ENCODE results near the gene SYT2. TPM values are rescaled to one million over a fixed set of nuclear protein-coding genes. Genes with fewer than 3 reads are reported as not detected.

Gene SYT2
- total and polyA plus RNA-seq, 2 of the 13 experiments (the other 11 are each of a cell fraction or from before 2014, with no cell fraction given): not detected

GRCh38 chr1:202659541-202659940 is 50.7 kb downstream of the SYT2 start (continued):
- TF ChIP-seq ZNF616 (CRISPR knock-in tag; IDR thresholded peaks at IDR 0.05; ENCODE audit: low read depth): no peak
- TF ChIP-seq ZC3H13 (CRISPR knock-in tag; IDR thresholded peaks at IDR 0.05): no peak
- TF ChIP-seq RORA (CRISPR knock-in tag; IDR thresholded peaks at IDR 0.05): no peak
- no peak for TF ChIP-seq ATF7-NPFF (CRISPR knock-in tag; IDR thresholded peaks at IDR 0.05; ENCODE audit: low read depth)

- H3K4me3 ChIP-seq (replicated peaks in 1 of 3; ENCODE audit: insufficient read depth in 1 of 3, low read depth in 2 of 3, low read length in 3 of 3): no peak overlapping the region
- ATAC-seq (no peak), DNase-seq (ENCODE audit: low spot score) (no peak), FAIRE-seq (no peak)
- no peaks in the 10 kb centered on the region for H3K79me2 ChIP-seq (ENCODE audit: insufficient read depth, low read length)
- peaks cover 2 to 21% of the 10 kb centered on the region in 2 experiments; a peak in 3 of 5 replicates for H3K27me3 ChIP-seq (ENCODE audit: control insufficient read depth in 1 of 2, insufficient read depth in 2 of 2, low read length in 2 of 2)
- H3K9me3 ChIP-seq (ENCODE audit: low read length): no peaks in the 10 kb centered on the region
- in situ Hi-C loops (cut with HindIII; ENCODE audit: extremely low pct_ligation_motif_present, low pct_unique_long_range_greater_than_20kb): no loop called here
- intact Hi-C loops (cut with micrococcal nuclease; ENCODE audit: unreplicated experiment): no loop called here
- BruUV-seq (replicated peaks): no TSS peak
- H3K9ac ChIP-seq (ENCODE audit: insufficient read depth, low read depth, low read length): no peak overlapping the region
- no peaks in the 10 kb centered on the region for H3K36me3 ChIP-seq (replicated peaks in 1 of 2; ENCODE audit: control insufficient read depth in 1 of 2, insufficient read depth in 2 of 2, low read length in 2 of 2)
- ChIA-PET POLR2A (no interaction called here), CTCF (ENCODE audit: low intra/inter-chr PET ratio, low total read pairs) (no interaction called here)
- H4K20me1 ChIP-seq (ENCODE audit: insufficient read depth, low read length): 0 out of 2 replicates have a peak, but pooled peaks cover 3% of the 10 kb centered on the region
- no peak overlapping the region for H3K27ac ChIP-seq (ENCODE audit: extremely low read length, insufficient read depth, low read length)
- WGBS (ENCODE audit: low lambda C conversion rate): 0% methylated on average over 1 of the region's 2 CpGs
- no peak overlapping the region for H2AFZ ChIP-seq (ENCODE audit: low read length)
- no peak overlapping the region for H3K4me2 ChIP-seq (ENCODE audit: low read depth, low read length)
- H3K4me1 ChIP-seq (ENCODE audit: insufficient read depth, low read length): no peaks in the 10 kb centered on the region
- TF ChIP-seq PLRG1 (conservative IDR thresholded peaks at IDR 0.05): no peak
- no peak for TF ChIP-seq IRF9 (CRISPR knock-in tag; IDR thresholded peaks at IDR 0.05; ENCODE audit: borderline replicate concordance)
- TF ChIP-seq SIN3A (IDR thresholded peaks at IDR 0.05; ENCODE audit: borderline replicate concordance, low read depth, low read length): no peak
- TF ChIP-seq ZUFSP (CRISPR knock-in tag; IDR thresholded peaks at IDR 0.05; ENCODE audit: borderline replicate concordance): no peak
- no peak for TF ChIP-seq GABPB1 (CRISPR knock-in tag; IDR thresholded peaks at IDR 0.05)
- TF ChIP-seq ARID2 (CRISPR knock-in tag; IDR thresholded peaks at IDR 0.05; ENCODE audit: borderline replicate concordance): no peak
- TF ChIP-seq, protein P1, sequence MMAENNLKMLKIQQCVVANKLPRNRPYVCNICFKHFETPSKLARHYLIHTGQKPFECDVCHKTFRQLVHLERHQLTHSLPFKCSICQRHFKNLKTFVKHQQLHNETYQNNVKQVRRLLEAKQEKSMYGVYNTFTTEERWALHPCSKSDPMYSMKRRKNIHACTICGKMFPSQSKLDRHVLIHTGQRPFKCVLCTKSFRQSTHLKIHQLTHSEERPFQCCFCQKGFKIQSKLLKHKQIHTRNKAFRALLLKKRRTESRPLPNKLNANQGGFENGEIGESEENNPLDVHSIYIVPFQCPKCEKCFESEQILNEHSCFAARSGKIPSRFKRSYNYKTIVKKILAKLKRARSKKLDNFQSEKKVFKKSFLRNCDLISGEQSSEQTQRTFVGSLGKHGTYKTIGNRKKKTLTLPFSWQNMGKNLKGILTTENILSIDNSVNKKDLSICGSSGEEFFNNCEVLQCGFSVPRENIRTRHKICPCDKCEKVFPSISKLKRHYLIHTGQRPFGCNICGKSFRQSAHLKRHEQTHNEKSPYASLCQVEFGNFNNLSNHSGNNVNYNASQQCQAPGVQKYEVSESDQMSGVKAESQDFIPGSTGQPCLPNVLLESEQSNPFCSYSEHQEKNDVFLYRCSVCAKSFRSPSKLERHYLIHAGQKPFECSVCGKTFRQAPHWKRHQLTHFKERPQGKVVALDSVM (CRISPR knock-in tag; IDR thresholded peaks at IDR 0.05): no peak
- TF ChIP-seq, protein P2, sequence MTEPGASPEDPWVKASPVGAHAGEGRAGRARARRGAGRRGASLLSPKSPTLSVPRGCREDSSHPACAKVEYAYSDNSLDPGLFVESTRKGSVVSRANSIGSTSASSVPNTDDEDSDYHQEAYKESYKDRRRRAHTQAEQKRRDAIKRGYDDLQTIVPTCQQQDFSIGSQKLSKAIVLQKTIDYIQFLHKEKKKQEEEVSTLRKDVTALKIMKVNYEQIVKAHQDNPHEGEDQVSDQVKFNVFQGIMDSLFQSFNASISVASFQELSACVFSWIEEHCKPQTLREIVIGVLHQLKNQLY (CRISPR knock-in tag; IDR thresholded peaks at IDR 0.05): no peak
Observed at GRCh38 chr1:202658769-202659168, 51.5 kb downstream of the SYT2 start.
